Measurements from ENCODE around the gene EPYC. TPM values are rescaled to one million over a fixed set of nuclear protein-coding genes. Genes with fewer than 3 reads are reported as not detected.
A peak's percentile ranks its signal among the peaks of the same experiment; 100 is the strongest.

EPYC gene
- polyA plus RNA-seq, 1 experiment: not detected

- no peak for TF ChIP-seq CTCF (IDR thresholded peaks at IDR 0.05; ENCODE audit: insufficient read depth, low read depth, low read length)
- Histone ChIP-seq H3K36me3 (ENCODE audit: control insufficient read depth, insufficient read depth, low read length) (no peaks in the 10 kb centered on the region), H3K27me3 (ENCODE audit: control insufficient read depth, insufficient read depth, low read length) (no peaks in the 10 kb centered on the region), H3K4me3 (ENCODE audit: low read depth, low read length) (no peak overlapping the region)
- POLR2A ChIA-PET: no interaction called here
- CTCF ChIA-PET: no interaction called here
- no peak for DNase-seq (ENCODE audit: low read depth)
These were observed 50.3 kb downstream of the EPYC start for GRCh38 chr12:90954428-90954827.

- ChIA-PET CTCF (interaction anchor here (2.2 kb wide), 1 partner anchor 10 kb away, joined by 10 read pairs; no protein-coding TSS in a partner anchor), POLR2A (no interaction called here)
- DNase-seq (ENCODE audit: low read depth): no peak
- Histone ChIP-seq H3K36me3 (ENCODE audit: control insufficient read depth, insufficient read depth, low read length) (no peaks in the 10 kb centered on the region), H3K27me3 (ENCODE audit: control insufficient read depth, insufficient read depth, low read length) (no peaks in the 10 kb centered on the region), H3K4me3 (ENCODE audit: low read depth, low read length) (no peak overlapping the region)
- TF ChIP-seq CTCF (IDR thresholded peaks at IDR 0.05; ENCODE audit: insufficient read depth, low read depth, low read length): peak; percentile 18; the same call in 1 of the 2 replicates
These were observed 50.8 kb downstream of the EPYC start for GRCh38 chr12:90953956-90954421.

GRCh38 chr12:90951432-90952105, 53.2 kb downstream of the EPYC start:
- CTCF ChIA-PET: interaction anchor here (2.1 to 2.2 kb wide), 2 partner anchors 7 to 11 kb away, joined by 10 read pairs; no protein-coding TSS in a partner anchor
- no peak overlapping the region for H3K4me3 ChIP-seq (ENCODE audit: low read depth, low read length)
- H3K36me3 ChIP-seq (ENCODE audit: control insufficient read depth, insufficient read depth, low read length): no peaks in the 10 kb centered on the region
- no peak for DNase-seq (ENCODE audit: low read depth)
- no peaks in the 10 kb centered on the region for H3K27me3 ChIP-seq (ENCODE audit: control insufficient read depth, insufficient read depth, low read length)
- no peak for TF ChIP-seq CTCF (IDR thresholded peaks at IDR 0.05; ENCODE audit: insufficient read depth, low read depth, low read length)
- POLR2A ChIA-PET: no interaction called here

- POLR2A ChIA-PET: no interaction called here
- Histone ChIP-seq H3K36me3 (ENCODE audit: control insufficient read depth, insufficient read depth, low read length) (no peaks in the 10 kb centered on the region), H3K4me3 (ENCODE audit: low read depth, low read length) (no peak overlapping the region), H3K27me3 (ENCODE audit: control insufficient read depth, insufficient read depth, low read length) (no peaks in the 10 kb centered on the region)
- CTCF ChIA-PET: no interaction called here
- TF ChIP-seq CTCF (IDR thresholded peaks at IDR 0.05; ENCODE audit: insufficient read depth, low read depth, low read length): no peak
- DNase-seq (ENCODE audit: low read depth): no peak
These were observed 56.9 kb downstream of the EPYC start for GRCh38 chr12:90947869-90948268.

GRCh38 chr12:90945070-90945649, 59.6 kb downstream of the EPYC start:
- DNase-seq (ENCODE audit: low read depth): no peak
- ChIA-PET POLR2A (interaction anchor here (0.6 kb wide), 1 partner anchor 1236 kb away, joined by 3 read pairs; no protein-coding TSS in a partner anchor), CTCF (interaction anchor here (0.5 to 2.4 kb wide), 13 partner anchors 8 to 1621 kb away, joined by 3 to 11 read pairs (median 4); no protein-coding TSS in a partner anchor)
- H3K27me3 ChIP-seq (ENCODE audit: control insufficient read depth, insufficient read depth, low read length): no peaks in the 10 kb centered on the region
- peak; percentile 39; the same call in 1 of the 2 replicates for TF ChIP-seq CTCF (IDR thresholded peaks at IDR 0.05; ENCODE audit: insufficient read depth, low read depth, low read length)
- H3K4me3 ChIP-seq (ENCODE audit: low read depth, low read length): no peak overlapping the region
- H3K36me3 ChIP-seq (ENCODE audit: control insufficient read depth, insufficient read depth, low read length): no peaks in the 10 kb centered on the region
